Measurements from ENCODE around the gene ANAPC15.

The ANAPC15 gene

DNA sequence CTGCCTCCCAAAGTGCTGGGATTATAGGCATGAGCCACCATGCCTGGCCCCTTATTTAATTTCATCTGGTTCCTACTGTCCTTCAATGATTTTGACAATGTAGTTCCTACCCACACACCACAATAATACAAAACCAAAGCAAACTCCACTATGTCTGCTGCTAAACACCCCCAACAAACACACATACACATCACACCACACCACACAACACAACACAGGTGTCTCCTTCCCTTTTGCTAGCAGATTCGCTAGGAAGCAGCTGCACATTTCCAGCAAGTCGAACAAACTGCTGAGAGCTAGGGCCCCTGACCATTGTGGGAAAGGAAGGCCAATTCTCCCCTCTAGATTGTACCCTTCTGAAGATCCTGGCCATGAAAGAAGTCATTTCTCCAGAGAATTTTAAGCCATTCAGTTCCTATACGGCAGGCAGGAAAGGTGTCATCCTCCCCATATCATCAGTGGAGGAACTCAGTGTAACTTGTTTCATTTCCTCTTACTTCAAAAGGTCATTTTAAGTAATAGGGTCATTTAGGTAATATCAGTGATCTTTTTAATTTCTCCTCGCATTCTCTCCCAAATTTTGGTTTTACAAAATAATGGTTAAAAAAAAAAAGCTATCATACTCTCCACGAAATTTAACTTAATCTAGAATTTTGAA lies 50.6 kb downstream of the ANAPC15 start:
- no peak for DNase-seq (ENCODE audit: low read depth)
- H3K4me3 ChIP-seq (ENCODE audit: control insufficient read depth, low read depth, low read length), result no peak overlapping the region
- TF ChIP-seq, protein P1, sequence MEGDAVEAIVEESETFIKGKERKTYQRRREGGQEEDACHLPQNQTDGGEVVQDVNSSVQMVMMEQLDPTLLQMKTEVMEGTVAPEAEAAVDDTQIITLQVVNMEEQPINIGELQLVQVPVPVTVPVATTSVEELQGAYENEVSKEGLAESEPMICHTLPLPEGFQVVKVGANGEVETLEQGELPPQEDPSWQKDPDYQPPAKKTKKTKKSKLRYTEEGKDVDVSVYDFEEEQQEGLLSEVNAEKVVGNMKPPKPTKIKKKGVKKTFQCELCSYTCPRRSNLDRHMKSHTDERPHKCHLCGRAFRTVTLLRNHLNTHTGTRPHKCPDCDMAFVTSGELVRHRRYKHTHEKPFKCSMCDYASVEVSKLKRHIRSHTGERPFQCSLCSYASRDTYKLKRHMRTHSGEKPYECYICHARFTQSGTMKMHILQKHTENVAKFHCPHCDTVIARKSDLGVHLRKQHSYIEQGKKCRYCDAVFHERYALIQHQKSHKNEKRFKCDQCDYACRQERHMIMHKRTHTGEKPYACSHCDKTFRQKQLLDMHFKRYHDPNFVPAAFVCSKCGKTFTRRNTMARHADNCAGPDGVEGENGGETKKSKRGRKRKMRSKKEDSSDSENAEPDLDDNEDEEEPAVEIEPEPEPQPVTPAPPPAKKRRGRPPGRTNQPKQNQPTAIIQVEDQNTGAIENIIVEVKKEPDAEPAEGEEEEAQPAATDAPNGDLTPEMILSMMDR (conservative IDR thresholded peaks at IDR 0.05; ENCODE audit: control insufficient read depth, insufficient read depth, low read depth, low read length), result no peak

All from fibroblast of mammary gland (primary cell).